ENCODE measurements around the gene KIF24. TPM values are rescaled to one million over a fixed set of nuclear protein-coding genes. Genes with fewer than 3 reads are reported as not detected.

The KIF24 gene
- total and polyA plus RNA-seq, 4 donors = 0.10 to 0.78 (median 0.32) TPM; not detected in 1

DNA sequence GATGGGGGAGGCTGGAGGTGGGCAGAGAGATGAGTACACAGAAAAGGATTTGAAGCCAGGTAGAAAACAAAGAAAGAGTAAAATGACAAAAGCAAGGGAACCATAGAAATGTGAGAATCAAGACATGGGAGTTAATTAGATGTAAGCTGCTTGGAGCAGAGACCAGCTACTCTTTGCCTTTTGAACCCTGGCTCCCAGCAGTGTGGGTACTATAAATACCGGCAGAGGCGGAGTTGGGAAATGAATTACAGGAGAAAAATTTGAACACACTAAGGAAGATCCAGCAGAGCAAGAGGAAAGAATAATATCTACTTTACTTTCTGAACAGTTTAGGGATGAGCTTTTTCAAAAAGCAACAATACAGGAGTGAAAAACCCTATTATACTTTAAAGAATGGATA lies 36.5 kb downstream of the KIF24 start:
- H3K9me3 ChIP-seq (ENCODE audit: control insufficient read depth, low read length) = no peaks in the 10 kb centered on the region
- no peak overlapping the region for H3K4me3 ChIP-seq (ENCODE audit: low read length in 2 of 2)
- no peaks in the 10 kb centered on the region for H3K27me3 ChIP-seq (ENCODE audit: control insufficient read depth in 1 of 2, insufficient read depth in 2 of 2, low read length in 1 of 2)
- no peaks in the 10 kb centered on the region for H3K4me1 ChIP-seq (ENCODE audit: control insufficient read depth in 1 of 2, insufficient read depth in 2 of 2, low read length in 2 of 2)
- H3K27ac ChIP-seq (ENCODE audit: low read depth in 1 of 2, low read length in 2 of 2) = no peak overlapping the region
- DNase-seq (no peak), ATAC-seq (ENCODE audit: low FRiP score) (no peak)
- WGBS, 2 donors = 46 to 57% methylated on average over 2 of the region's 2 CpGs
- H3K36me3 ChIP-seq (ENCODE audit: control insufficient read depth in 1 of 2, insufficient read depth in 2 of 2, low read length in 1 of 2) = no peaks in the 10 kb centered on the region
- intact Hi-C loops (cut with DNase I) = no loop called here

DNA sequence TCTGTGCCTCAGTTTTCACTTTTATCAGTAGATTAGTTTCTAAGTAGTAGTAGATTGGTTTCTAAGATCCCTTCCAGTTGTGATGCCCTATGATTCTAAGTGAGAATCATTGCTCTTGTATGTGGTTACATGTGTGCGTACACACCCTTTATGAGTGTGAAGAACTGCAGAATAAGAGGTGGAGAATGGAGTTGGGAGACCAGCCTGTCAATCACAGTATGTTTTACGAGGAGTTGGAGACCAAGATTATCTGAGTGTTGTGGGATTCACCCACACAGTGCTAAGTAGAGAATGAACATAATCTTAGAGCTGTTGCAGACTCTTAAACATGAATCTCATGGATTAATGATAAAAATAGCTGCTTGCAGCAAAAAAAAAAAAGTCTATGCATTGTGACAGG lies 37.6 kb downstream of the KIF24 start:
- no peaks in the 10 kb centered on the region for H3K36me3 ChIP-seq (ENCODE audit: control insufficient read depth in 1 of 2, insufficient read depth in 2 of 2, low read length in 1 of 2)
- ATAC-seq (ENCODE audit: low FRiP score) (no peak), DNase-seq (no peak)
- intact Hi-C loops (cut with DNase I) = no loop called here
- H3K4me3 ChIP-seq (ENCODE audit: low read length in 2 of 2) = no peak overlapping the region
- no peaks in the 10 kb centered on the region for H3K9me3 ChIP-seq (ENCODE audit: control insufficient read depth, low read length)
- no peaks in the 10 kb centered on the region for H3K4me1 ChIP-seq (ENCODE audit: control insufficient read depth in 1 of 2, insufficient read depth in 2 of 2, low read length in 2 of 2)
- H3K27me3 ChIP-seq (ENCODE audit: control insufficient read depth in 1 of 2, insufficient read depth in 2 of 2, low read length in 1 of 2) = no peaks in the 10 kb centered on the region
- WGBS, 2 donors = 87 to 89% methylated on average over 2 of the region's 2 CpGs
- H3K27ac ChIP-seq (ENCODE audit: low read depth in 1 of 2, low read length in 2 of 2) = no peak overlapping the region

DNA sequence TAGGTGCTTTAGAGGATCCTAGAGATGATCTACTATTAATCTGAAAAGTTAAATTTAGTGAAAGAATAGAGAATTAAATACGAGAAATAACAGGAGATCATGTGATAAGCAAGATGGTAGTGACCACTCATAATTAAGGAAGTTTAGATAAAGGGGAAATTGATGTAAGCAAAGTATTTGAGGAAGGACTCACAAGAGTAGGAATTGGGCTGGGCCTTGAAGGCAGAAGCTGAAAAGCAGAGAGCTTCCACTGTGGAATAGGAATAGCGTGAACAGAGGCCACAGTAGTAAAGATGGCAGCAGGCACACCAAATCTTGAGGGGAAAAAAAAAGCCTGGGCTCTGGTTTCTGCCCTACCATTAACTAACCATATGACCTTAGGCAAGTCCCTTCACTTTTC lies 38.0 kb downstream of the KIF24 start:
- DNase-seq (no peak), ATAC-seq (ENCODE audit: low FRiP score) (no peak)
- Histone ChIP-seq H3K9me3 (ENCODE audit: control insufficient read depth, low read length) (no peaks in the 10 kb centered on the region), H3K36me3 (ENCODE audit: control insufficient read depth in 1 of 2, insufficient read depth in 2 of 2, low read length in 1 of 2) (no peaks in the 10 kb centered on the region), H3K27ac (ENCODE audit: low read depth in 1 of 2, low read length in 2 of 2) (no peak overlapping the region), H3K4me3 (ENCODE audit: low read length in 2 of 2) (no peak overlapping the region), H3K4me1 (ENCODE audit: control insufficient read depth in 1 of 2, insufficient read depth in 2 of 2, low read length in 2 of 2) (no peaks in the 10 kb centered on the region), H3K27me3 (ENCODE audit: control insufficient read depth in 1 of 2, insufficient read depth in 2 of 2, low read length in 1 of 2) (no peaks in the 10 kb centered on the region)
- intact Hi-C loops (cut with DNase I) = no loop called here
- 91 to 95% methylated on average over 2 of the region's 2 CpGs for WGBS, 2 donors

DNA sequence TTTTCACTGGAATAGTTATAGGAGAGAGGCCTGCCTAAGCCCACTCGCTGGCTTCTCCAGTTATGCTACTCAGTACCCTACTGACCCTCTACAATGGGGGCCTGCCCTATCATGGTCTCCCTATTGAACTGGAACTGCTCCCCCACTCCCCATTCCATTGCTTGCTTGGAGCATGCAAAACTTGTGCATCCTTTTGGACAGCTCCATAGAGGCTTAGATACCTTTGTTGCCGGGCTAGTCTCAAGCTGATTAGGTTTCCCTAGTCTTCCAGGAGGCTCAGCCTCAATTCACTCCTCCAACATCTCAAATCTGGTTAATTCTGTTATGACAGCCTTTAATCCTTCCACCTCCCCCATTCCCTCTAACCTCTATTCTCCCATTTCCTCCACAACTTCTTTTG lies 39.9 kb downstream of the KIF24 start:
- H3K27me3 ChIP-seq (ENCODE audit: control insufficient read depth in 1 of 2, insufficient read depth in 2 of 2, low read length in 1 of 2) = no peaks in the 10 kb centered on the region
- H3K9me3 ChIP-seq (ENCODE audit: control insufficient read depth, low read length) = no peaks in the 10 kb centered on the region
- ATAC-seq (ENCODE audit: low FRiP score) (no peak), DNase-seq (no peak)
- intact Hi-C loops (cut with DNase I) = no loop called here
- WGBS, 2 donors = 91 to 92% methylated on average over 2 of the region's 2 CpGs
- no peak overlapping the region for H3K27ac ChIP-seq (ENCODE audit: low read depth in 1 of 2, low read length in 2 of 2)
- H3K36me3 ChIP-seq (ENCODE audit: control insufficient read depth in 1 of 2, insufficient read depth in 2 of 2, low read length in 1 of 2) = no peaks in the 10 kb centered on the region
- H3K4me3 ChIP-seq (ENCODE audit: low read length in 2 of 2) = no peak overlapping the region
- no peaks in the 10 kb centered on the region for H3K4me1 ChIP-seq (ENCODE audit: control insufficient read depth in 1 of 2, insufficient read depth in 2 of 2, low read length in 2 of 2)

DNA sequence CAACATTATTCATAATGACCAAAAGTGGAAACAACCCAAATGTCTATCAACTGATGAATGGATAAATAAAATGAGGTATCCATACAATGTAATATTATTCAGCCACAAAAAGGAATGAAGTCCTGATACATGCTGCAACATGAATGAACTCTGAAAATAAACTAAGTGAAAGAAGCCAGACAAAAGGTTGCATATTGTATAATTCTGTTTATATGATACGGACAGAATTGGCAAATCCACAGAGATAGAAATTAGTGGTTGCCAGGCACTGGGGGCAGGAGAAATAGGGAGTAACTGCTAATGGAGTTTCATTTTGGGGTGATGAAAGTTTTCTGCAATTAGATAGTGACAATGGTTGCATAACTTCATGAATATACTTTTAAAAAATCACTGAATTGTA lies 47.0 kb downstream of the KIF24 start:
- Histone ChIP-seq H3K27me3 (ENCODE audit: control insufficient read depth in 1 of 2, insufficient read depth in 2 of 2, low read length in 1 of 2) (no peaks in the 10 kb centered on the region), H3K27ac (ENCODE audit: low read depth in 1 of 2, low read length in 2 of 2) (no peak overlapping the region), H3K36me3 (ENCODE audit: control insufficient read depth in 1 of 2, insufficient read depth in 2 of 2, low read length in 1 of 2) (no peaks in the 10 kb centered on the region), H3K4me3 (ENCODE audit: low read length in 2 of 2) (no peak overlapping the region), H3K9me3 (ENCODE audit: control insufficient read depth, low read length) (no peaks in the 10 kb centered on the region), H3K4me1 (ENCODE audit: control insufficient read depth in 1 of 2, insufficient read depth in 2 of 2, low read length in 2 of 2) (no peaks in the 10 kb centered on the region)
- ATAC-seq (ENCODE audit: low FRiP score) (no peak), DNase-seq (no peak)
- WGBS, 2 donors = 94 to 95% methylated on average over 1 of the region's 1 CpG
- intact Hi-C loops (cut with DNase I) = no loop called here

DNA sequence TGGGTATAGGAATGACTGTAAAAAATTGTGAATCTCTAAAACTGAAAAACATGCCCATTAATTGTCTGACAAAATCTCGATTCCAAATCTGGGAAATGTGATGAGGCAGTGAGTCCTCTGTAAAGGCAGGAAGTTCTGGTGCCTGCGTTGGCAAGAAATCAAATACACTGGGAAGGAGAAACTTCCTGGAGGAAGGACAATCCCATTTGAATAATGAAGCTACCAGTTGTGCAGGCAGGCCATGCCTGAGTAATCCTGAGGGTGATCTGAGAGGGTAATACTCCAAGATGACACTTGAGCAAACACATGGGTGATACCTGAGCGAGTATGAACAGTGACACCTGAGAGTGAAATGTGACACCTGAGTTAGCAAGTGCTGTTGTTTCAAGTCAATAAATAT lies 49.7 kb downstream of the KIF24 start:
- WGBS, 2 donors = 84 to 86% methylated on average over 3 of the region's 3 CpGs
- no peaks in the 10 kb centered on the region for H3K36me3 ChIP-seq (ENCODE audit: control insufficient read depth in 1 of 2, insufficient read depth in 2 of 2, low read length in 1 of 2)
- intact Hi-C loops (cut with DNase I) = no loop called here
- H3K4me3 ChIP-seq (ENCODE audit: low read length in 2 of 2) = no peak overlapping the region
- H3K9me3 ChIP-seq (ENCODE audit: control insufficient read depth, low read length) = no peaks in the 10 kb centered on the region
- no peaks in the 10 kb centered on the region for H3K4me1 ChIP-seq (ENCODE audit: control insufficient read depth in 1 of 2, insufficient read depth in 2 of 2, low read length in 2 of 2)
- no peak for DNase-seq
- no peaks in the 10 kb centered on the region for H3K27me3 ChIP-seq (ENCODE audit: control insufficient read depth in 1 of 2, insufficient read depth in 2 of 2, low read length in 1 of 2)
- no peak for ATAC-seq (ENCODE audit: low FRiP score)
- no peak overlapping the region for H3K27ac ChIP-seq (ENCODE audit: low read depth in 1 of 2, low read length in 2 of 2)

Other genes starting within 250 kb of the KIF24 start
- gene DCAF12, start 202.6 kb downstream of the KIF24 start, total RNA-seq = 10 to 100 TPM; 20.6 to 35.2 TPM
- gene DCAF12, start 202.6 kb downstream of the KIF24 start, polyA plus RNA-seq = 10 to 100 TPM; 10.2 to 14.5 TPM
- 10 to 100 TPM; 39.3 to 41.9 TPM for gene UBAP1, start 150.2 kb downstream of the KIF24 start, total RNA-seq
- gene UBAP1, start 150.2 kb downstream of the KIF24 start, polyA plus RNA-seq = 10 to 100 TPM; 29.2 to 29.4 TPM
- gene NUDT2, start 301 bp upstream of the KIF24 start, total RNA-seq = 10 to 100 TPM; 13.6 to 17.1 TPM
- 10 to 100 TPM; 27.4 to 38.3 TPM for gene NUDT2, start 301 bp upstream of the KIF24 start, polyA plus RNA-seq
- 1 to 10 TPM; 6.1 to 9.6 TPM for gene MYORG, start 47.6 kb upstream of the KIF24 start, total RNA-seq
- gene MYORG, start 47.6 kb upstream of the KIF24 start, polyA plus RNA-seq = 1 to 10 TPM; 1.6 to 2.1 TPM
- 10 to 100 TPM; 43.9 to 48.0 TPM for gene FAM219A, start 129.3 kb upstream of the KIF24 start, total RNA-seq
- 10 to 100 TPM; 10.1 to 10.6 TPM for gene FAM219A, start 129.3 kb upstream of the KIF24 start, polyA plus RNA-seq
- gene DNAI1, start 129.5 kb upstream of the KIF24 start, total RNA-seq = not detected
- gene DNAI1, start 129.5 kb upstream of the KIF24 start, polyA plus RNA-seq = not detected
- gene ENHO, start 193.7 kb upstream of the KIF24 start, total RNA-seq = not detected
- gene ENHO, start 193.7 kb upstream of the KIF24 start, polyA plus RNA-seq = not detected

Measured in aorta (tissue), 5 donors.